Panc1 (cell line): ENCODE data around the gene ZNF512B. TPM values are rescaled to one million over a fixed set of nuclear protein-coding genes. Genes with fewer than 3 reads are reported as not detected.

Source experiments
- microRNA-seq: library from miRNA; unstranded; fragments of <30 nt; microRNA quantifications from one replicate; pipeline ENCODE4 v1.1.0, GENCODE V29; 2020; ENCODE audit not compliant: unreplicated experiment
- total RNA-seq: library from RNA; stranded (reverse); gene quantifications from one replicate; pipeline ENCODE4 v1.2.1, GENCODE V29; 2021; ENCODE audit not compliant: unreplicated experiment

ZNF512B gene
- total RNA-seq, 1 experiment from 2014 or later, result 17.9 TPM

Small RNA genes lying within 50 kb of the gene (microRNA-seq; reads per million reads assigned to microRNA genes)
- 0.95 reads per million for gene MIR1914
- gene MIR647, result not detected
- gene MIR941-1, result not detected
- not detected for gene MIR941-2
- not detected for gene MIR941-3
- not detected for gene MIR941-4
- gene MIR941-5, result not detected

Other genes starting within 250 kb of the ZNF512B start
- 15.2 TPM for gene LIME1, start 233.3 kb downstream of the ZNF512B start, total RNA-seq
- 166 TPM for gene SLC2A4RG, start 230.2 kb downstream of the ZNF512B start, total RNA-seq
- 15.2 TPM for gene ZBTB46, start 138.7 kb downstream of the ZNF512B start, total RNA-seq
- not detected for gene ABHD16B, start 108.4 kb downstream of the ZNF512B start, total RNA-seq
- gene TPD52L2, start 104.7 kb downstream of the ZNF512B start, total RNA-seq, result 113 TPM
- gene DNAJC5, start 74.8 kb downstream of the ZNF512B start, total RNA-seq, result 59.5 TPM
- 47.4 TPM for gene UCKL1, start 13.5 kb downstream of the ZNF512B start, total RNA-seq
- gene SAMD10, start 9.7 kb upstream of the ZNF512B start, total RNA-seq, result 8.8 TPM
- 88.4 TPM for gene PRPF6, start 11.2 kb upstream of the ZNF512B start, total RNA-seq
- gene C20orf204, start 66.3 kb upstream of the ZNF512B start, total RNA-seq, result 1.9 TPM
- gene SOX18, start 79.7 kb upstream of the ZNF512B start, total RNA-seq, result 18.7 TPM
- gene TCEA2, start 93.3 kb upstream of the ZNF512B start, total RNA-seq, result 38.5 TPM
- 32.0 TPM for gene RGS19, start 109.6 kb upstream of the ZNF512B start, total RNA-seq
- 3.9 TPM for gene OPRL1, start 110.2 kb upstream of the ZNF512B start, total RNA-seq
- 0.67 TPM for gene LKAAEAR1, start 114.5 kb upstream of the ZNF512B start, total RNA-seq
- gene NPBWR2, start 137.6 kb upstream of the ZNF512B start, total RNA-seq, result not detected
- gene MYT1, start 194.5 kb upstream of the ZNF512B start, total RNA-seq, result 0.41 TPM